OCI-LY3 (cell line): ENCODE data around the gene AOX1.
"Not testable (repeated sequence)": the region's sequence is repeated elsewhere in the genome, so short reads cannot be mapped to it uniquely, and the experiment has no call there.

Experiments used
- H2AFZ ChIP-seq: fragments of 200-600, 300-600 bp; shearing (Covaris generic); 2 replicates; pipeline ENCODE4 v1.6.0; 2014; ENCODE audit warnings: antibody characterized with exemption, low read depth, low read length
- H3K27ac ChIP-seq: fragments of 200-600, 300-600 bp; sonication (generic); 2 replicates; pipeline ENCODE4 v1.5.1; 2014; ENCODE audit warnings: mild to moderate bottlenecking, low read length, moderate library complexity, mixed read lengths
- H3K27me3 ChIP-seq: fragments of 200-600, 300-600 bp; sonication (generic); 2 replicates; pipeline ENCODE4 v1.6.1; 2014; ENCODE audit warnings: low read depth, low read length, mixed read lengths
- H3K36me3 ChIP-seq: fragments of 200-600, 300-600 bp; sonication (generic); replicated peaks from 2 replicates; pipeline ENCODE3; 2014; ENCODE audit warnings: low read depth, low read length, mixed read lengths
- H3K4me1 ChIP-seq: fragments of 300-600, 200-600 bp; sonication (generic); 2 replicates; pipeline ENCODE4 v1.6.1; 2014; ENCODE audit warnings: low read length, mixed read lengths
- H3K4me2 ChIP-seq: fragments of 200-600, 300-600 bp; sonication (generic); 2 replicates; pipeline ENCODE4 v1.6.1; 2014; ENCODE audit warnings: low read length, mixed read lengths
- H3K4me3 ChIP-seq: fragments of 300-600, 200-600 bp; sonication (generic); 2 replicates; pipeline ENCODE4 v1.5.1; 2014; ENCODE audit warnings: antibody characterized with exemption, mild to moderate bottlenecking, low read length, moderate library complexity
- H3K79me2 ChIP-seq: fragments of 300-600, 200-600 bp; shearing (Covaris generic); 2 replicates; pipeline ENCODE4 v1.6.1; 2014; ENCODE audit warnings: mild to moderate bottlenecking, low read length, mixed read lengths
- H3K9ac ChIP-seq: fragments of 300-600, 200-600 bp; shearing (Covaris generic); 2 replicates; pipeline ENCODE4 v1.6.0; 2014; ENCODE audit warnings: mild to moderate bottlenecking, low read length, moderate library complexity
- H3K9me3 ChIP-seq: fragments of 200-600, 300-600 bp; shearing (Covaris generic); 2 replicates; pipeline ENCODE4 v1.6.1; 2014; ENCODE audit warnings: low read length, mixed read lengths; ENCODE audit not compliant: insufficient read depth
- H4K20me1 ChIP-seq: fragments of 200-600, 300-600 bp; sonication (generic); 2 replicates; pipeline ENCODE4 v1.6.1; 2016; ENCODE audit warnings: low read length, mixed read lengths; ENCODE audit not compliant: insufficient read depth
- CTCF ChIP-seq: fragments of 200-600, 300-600 bp; sonication (generic); IDR thresholded peaks from 2 replicates; pipeline ENCODE4 v1.5.1; 2014; ENCODE audit warnings: antibody characterized with exemption, low read length, low read depth
- EZH2phosphoT487 ChIP-seq: fragments of 200-600 bp; shearing (Covaris generic); IDR thresholded peaks from 2 replicates; pipeline ENCODE4 v1.6.1; 2018; ENCODE audit warnings: antibody characterized with exemption, mixed run types, low read depth

Gene AOX1

GRCh38 chr2:200625282-200625681, 39.5 kb downstream of the AOX1 start:
- no peaks in the 10 kb centered on the region for H3K9me3 ChIP-seq
- no peaks in the 10 kb centered on the region for H3K36me3 ChIP-seq
- H3K4me3 ChIP-seq = no peak overlapping the region
- H3K27ac ChIP-seq = no peak overlapping the region
- no peaks in the 10 kb centered on the region for H3K27me3 ChIP-seq
- no peak overlapping the region for H3K4me2 ChIP-seq
- TF ChIP-seq EZH2phosphoT487 = no peak
- no peak for TF ChIP-seq CTCF
- no peaks in the 10 kb centered on the region for H4K20me1 ChIP-seq
- no peaks in the 10 kb centered on the region for H3K79me2 ChIP-seq
- H3K9ac ChIP-seq = no peak overlapping the region
- no peak overlapping the region for H2AFZ ChIP-seq
- H3K4me1 ChIP-seq = no peaks in the 10 kb centered on the region

- TF ChIP-seq EZH2phosphoT487 = no peak
- TF ChIP-seq CTCF = no peak
- no peaks in the 10 kb centered on the region for H4K20me1 ChIP-seq
- no peak overlapping the region for H3K4me3 ChIP-seq
- no peaks in the 10 kb centered on the region for H3K79me2 ChIP-seq
- H3K27ac ChIP-seq = no peak overlapping the region
- no peaks in the 10 kb centered on the region for H3K4me1 ChIP-seq
- no peak overlapping the region for H3K9ac ChIP-seq
- no peaks in the 10 kb centered on the region for H3K36me3 ChIP-seq
- H3K4me2 ChIP-seq = no peak overlapping the region
- H3K9me3 ChIP-seq = no peaks in the 10 kb centered on the region
- H3K27me3 ChIP-seq = no peaks in the 10 kb centered on the region
- H2AFZ ChIP-seq = no peak overlapping the region
Observed at GRCh38 chr2:200625958-200626363, 40.1 kb downstream of the AOX1 start.

GRCh38 chr2:200627110-200627770, 41.4 kb downstream of the AOX1 start:
- H3K9me3 ChIP-seq = no peaks in the 10 kb centered on the region
- no peak overlapping the region for H3K9ac ChIP-seq
- H3K4me1 ChIP-seq = no peaks in the 10 kb centered on the region
- H3K4me2 ChIP-seq = no peak overlapping the region
- H3K27me3 ChIP-seq = no peaks in the 10 kb centered on the region
- H3K36me3 ChIP-seq = no peaks in the 10 kb centered on the region
- no peaks in the 10 kb centered on the region for H3K79me2 ChIP-seq
- H4K20me1 ChIP-seq = no peaks in the 10 kb centered on the region
- H3K4me3 ChIP-seq = no peak overlapping the region
- no peak overlapping the region for H2AFZ ChIP-seq
- no peak overlapping the region for H3K27ac ChIP-seq
- TF ChIP-seq CTCF (no peak), EZH2phosphoT487 (no peak)

- not testable (repeated sequence) for H3K4me3 ChIP-seq, H3K9me3 ChIP-seq, H4K20me1 ChIP-seq, H3K9ac ChIP-seq, H3K27ac ChIP-seq, H2AFZ ChIP-seq, H3K36me3 ChIP-seq, H3K4me1 ChIP-seq, H3K79me2 ChIP-seq, H3K4me2 ChIP-seq, H3K27me3 ChIP-seq
Observed at GRCh38 chr2:200628461-200628860, 42.6 kb downstream of the AOX1 start.

GRCh38 chr2:200631287-200631686, 45.5 kb downstream of the AOX1 start:
- no peak overlapping the region for H3K27ac ChIP-seq
- H3K36me3 ChIP-seq = no peaks in the 10 kb centered on the region
- no peaks in the 10 kb centered on the region for H3K9me3 ChIP-seq
- H3K4me3 ChIP-seq = no peak overlapping the region
- no peaks in the 10 kb centered on the region for H3K4me1 ChIP-seq
- H3K4me2 ChIP-seq = no peak overlapping the region
- TF ChIP-seq CTCF = no peak
- no peak for TF ChIP-seq EZH2phosphoT487
- no peaks in the 10 kb centered on the region for H3K27me3 ChIP-seq
- H3K9ac ChIP-seq = no peak overlapping the region
- H3K79me2 ChIP-seq = no peaks in the 10 kb centered on the region
- no peak overlapping the region for H2AFZ ChIP-seq
- H4K20me1 ChIP-seq = no peaks in the 10 kb centered on the region
